GM10248 (cell line): ENCODE measurements around the gene TTC3.

ENCODE experiments used
- CTCF ChIA-PET: fragments of 300-600 bp; sonication (Branson Sonifier 250); formaldehyde crosslinking; extraction: SDS; loops from one replicate; lab custom pipeline; 2021; ENCODE audit warnings: antibody characterized with exemption; lab: Yijun Ruan, JAX
- POLR2A ChIA-PET: fragments of 350-650 bp; sonication (Branson Sonifier 250); formaldehyde crosslinking; extraction: SDS; loops from one replicate; lab custom pipeline; 2020; ENCODE audit warnings: antibody characterized with exemption; lab: Yijun Ruan, JAX
- DNase-seq: peaks from one replicate; pipeline ENCODE4 v3.0.0; 2012; ENCODE audit errors: extremely low spot score
- CTCF ChIP-seq: IDR thresholded peaks from 2 replicates; pipeline ENCODE4 v1.5.1; 2012; ENCODE audit warnings: mild to moderate bottlenecking, low read depth; ENCODE audit errors: extremely low read depth, missing control alignments, control extremely low read depth

TTC3 gene

GRCh38 chr21:37207441-37208009, 134.5 kb downstream of the TTC3 start:
- ChIA-PET CTCF (interaction anchor here (0.8 to 3.1 kb wide), 5 partner anchors 11 to 25 kb away, joined by 3 to 22 read pairs (median 7); no protein-coding TSS in a partner anchor), POLR2A (no interaction called here)
- TF ChIP-seq CTCF, result no peak
- peak; percentile 67 for DNase-seq

- POLR2A ChIA-PET, result no interaction called here
- no peak for TF ChIP-seq CTCF
- DNase-seq, result peak; percentile 85
- CTCF ChIA-PET, result interaction anchor here (0.8 to 3.1 kb wide), 5 partner anchors 11 to 25 kb away, joined by 3 to 22 read pairs (median 7); no protein-coding TSS in a partner anchor
Observed at GRCh38 chr21:37208056-37208721, 135.1 kb downstream of the TTC3 start.

- peak; percentile 74 for DNase-seq
- TF ChIP-seq CTCF, result no peak
- ChIA-PET POLR2A (no interaction called here), CTCF (interaction anchor here (1.5 to 3.1 kb wide), 4 partner anchors 10 to 24 kb away, joined by 3 to 22 read pairs (median 10); no protein-coding TSS in a partner anchor)
Observed at GRCh38 chr21:37208741-37209225, 135.7 kb downstream of the TTC3 start.

GRCh38 chr21:37210130-37210529, 137.1 kb downstream of the TTC3 start:
- no peak for TF ChIP-seq CTCF
- ChIA-PET CTCF (no interaction called here), POLR2A (no interaction called here)
- no peak for DNase-seq

- no peak for DNase-seq
- CTCF ChIA-PET, result no interaction called here
- TF ChIP-seq CTCF, result no peak
- POLR2A ChIA-PET, result no interaction called here
Observed at GRCh38 chr21:37210799-37211198, 137.7 kb downstream of the TTC3 start.

GRCh38 chr21:37214952-37215351, 141.9 kb downstream of the TTC3 start:
- no peak for TF ChIP-seq CTCF
- POLR2A ChIA-PET, result no interaction called here
- CTCF ChIA-PET, result no interaction called here
- no peak for DNase-seq
